PC-3 (cell line): Measurements from ENCODE around the gene TCEAL1. TPM values are rescaled to one million over a fixed set of nuclear protein-coding genes. Genes with fewer than 3 reads are reported as not detected.
"Not testable (repeated sequence)": the region's sequence is repeated elsewhere in the genome, so short reads cannot be mapped to it uniquely, and the experiment has no call there.

Experiments
- ATAC-seq: fragments of 200-7000 bp; cut with Tn5 transposase; 2 replicates; pipeline ENCODE4 v1.9.1; 2020; ENCODE audit warnings: mild to moderate bottlenecking, moderate library complexity
- BruUV-seq: library from RNA; stranded (reverse); fragments of 400-500 nt; replicated peaks from 2 replicates; lab custom pipeline; 2021; lab: Mats Ljungman, UMichigan
- CTCF ChIA-PET: fragments of 300-600 bp; sonication (Branson Sonifier 250); formaldehyde crosslinking; loops from one replicate; lab custom pipeline; 2022; ENCODE audit warnings: antibody characterized with exemption; lab: Charles Lee
- POLR2A ChIA-PET: fragments of 300-600 bp; sonication (Branson Sonifier 250); formaldehyde crosslinking; loops from one replicate; lab custom pipeline; 2022; ENCODE audit warnings: antibody characterized with exemption; ENCODE audit not compliant: unreplicated experiment; lab: Charles Lee
- DNase-seq: peaks from one replicate; pipeline ENCODE4 v3.0.0-alpha.2; 2015
- H2AFZ ChIP-seq: fragments of 300-600 bp; sonication (generic); 2 replicates; pipeline ENCODE4 v1.6.0; 2016; ENCODE audit warnings: antibody characterized with exemption, low read length
- H3F3A ChIP-seq: fragments of 300-600 bp; sonication (generic); one replicate; pipeline ENCODE4 v1.6.0; 2017; ENCODE audit warnings: antibody characterized with exemption, low read length, control low read depth, mild to moderate bottlenecking; ENCODE audit not compliant: unreplicated experiment
- H3K27ac ChIP-seq: fragments of 300-600 bp; sonication (generic); 2 replicates; pipeline ENCODE4 v1.5.1; 2016; ENCODE audit warnings: mild to moderate bottlenecking, low read length
- H3K27me3 ChIP-seq: fragments of 300-600 bp; sonication (generic); 2 replicates; pipeline ENCODE4 v1.6.1; 2016; ENCODE audit warnings: low read length, mixed read lengths
- H3K36me3 ChIP-seq: fragments of 300-600 bp; sonication (generic); 2 replicates; pipeline ENCODE4 v1.6.1; 2016; ENCODE audit warnings: low read depth, mixed run types, low read length, mixed read lengths
- H3K4me1 ChIP-seq: fragments of 300-600 bp; sonication (generic); 2 replicates; pipeline ENCODE4 v1.5.1; 2016; ENCODE audit warnings: low read length; ENCODE audit not compliant: insufficient read depth
- H3K4me2 ChIP-seq: fragments of 300-600 bp; sonication (generic); 2 replicates; pipeline ENCODE4 v1.6.0; 2016; ENCODE audit warnings: low read length
- H3K4me3 ChIP-seq: fragments of 300-600 bp; sonication (generic); 2 replicates; pipeline ENCODE4 v1.5.1; 2016; ENCODE audit warnings: mild to moderate bottlenecking, low read length, mixed read lengths
- H3K79me2 ChIP-seq: fragments of 300-600 bp; sonication (generic); 2 replicates; pipeline ENCODE4 v1.6.1; 2017; ENCODE audit warnings: low read length, mixed read lengths
- H3K9ac ChIP-seq: fragments of 300-600 bp; sonication (generic); 2 replicates; pipeline ENCODE4 v1.6.0; 2016; ENCODE audit warnings: mild to moderate bottlenecking, low read length
- H3K9me2 ChIP-seq: fragments of 300-600 bp; sonication (generic); replicated peaks from 2 replicates; pipeline ENCODE4 v1.6.1; 2016; ENCODE audit warnings: mixed run types, low read length, mixed read lengths
- H3K9me3 ChIP-seq: fragments of 300-600 bp; sonication (generic); 2 replicates; pipeline ENCODE4 v1.6.1; 2016; ENCODE audit warnings: low read length, mixed read lengths
- H4K20me1 ChIP-seq: fragments of 300-600 bp; sonication (generic); 2 replicates; pipeline ENCODE4 v1.6.1; 2016; ENCODE audit warnings: low read length, mixed read lengths
- CTCF ChIP-seq: fragments of 300-600 bp; sonication (generic); conservative IDR thresholded peaks from 2 replicates; pipeline ENCODE4 v1.5.1; 2017; ENCODE audit warnings: antibody characterized with exemption, low read depth, mild to moderate bottlenecking, low read length
- EZH2 ChIP-seq: fragments of 300-600 bp; sonication (generic); IDR thresholded peaks from one replicate; pipeline ENCODE4 v1.6.1; 2017; ENCODE audit warnings: antibody characterized with exemption, mild to moderate bottlenecking, low read length; ENCODE audit not compliant: unreplicated experiment
- EZH2phosphoT487 ChIP-seq: fragments of 300-600 bp; sonication (generic); IDR thresholded peaks from 2 replicates; pipeline ENCODE4 v1.6.1; 2018; ENCODE audit warnings: mild to moderate bottlenecking, antibody characterized with exemption, low read length, borderline replicate concordance
- intact Hi-C: fragments of 100-400 bp; cut with micrococcal nuclease; formaldehyde crosslinking; loops from 2 replicates; pipeline ENCODE4 v1.9.0; 2023
- total RNA-seq: library from RNA; depleted of rRNA; stranded (reverse); fragments of >200 nt; gene quantifications from 2 replicates; pipeline ENCODE4 v1.2.3, GENCODE V29; 2014

The TCEAL1 gene
- total RNA-seq, 1 experiment from 2014 or later = 22.8 TPM

DNA sequence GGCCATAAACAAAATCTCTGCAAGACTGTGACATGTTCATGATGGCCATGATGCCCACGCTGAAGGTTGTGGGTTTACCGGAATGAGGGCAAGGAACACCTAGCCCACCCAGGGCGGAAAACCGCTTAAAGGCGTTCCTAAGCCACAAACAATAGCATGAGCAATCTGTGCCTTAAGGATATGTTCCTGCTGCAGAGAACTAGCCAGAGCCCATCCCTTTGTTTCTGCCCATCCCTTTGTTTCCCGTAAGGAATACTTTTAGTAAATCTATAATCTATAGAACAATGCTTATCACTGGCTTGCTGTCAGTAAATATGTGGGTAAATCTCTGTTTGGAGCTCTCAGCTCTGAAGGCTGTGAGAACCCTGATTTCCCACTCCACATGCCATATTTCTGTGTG lies 33.6 kb upstream of the TCEAL1 start:
- intact Hi-C loops, H3K9ac ChIP-seq, H3K27me3 ChIP-seq, DNase-seq, H3K4me1 ChIP-seq, H3K4me3 ChIP-seq, H2AFZ ChIP-seq, POLR2A ChIA-PET, BruUV-seq, H3K36me3 ChIP-seq, H3K4me2 ChIP-seq, CTCF ChIA-PET, H4K20me1 ChIP-seq, ATAC-seq, H3K9me3 ChIP-seq, H3K27ac ChIP-seq, H3K79me2 ChIP-seq, H3K9me2 ChIP-seq, H3F3A ChIP-seq: not testable (repeated sequence)

DNA sequence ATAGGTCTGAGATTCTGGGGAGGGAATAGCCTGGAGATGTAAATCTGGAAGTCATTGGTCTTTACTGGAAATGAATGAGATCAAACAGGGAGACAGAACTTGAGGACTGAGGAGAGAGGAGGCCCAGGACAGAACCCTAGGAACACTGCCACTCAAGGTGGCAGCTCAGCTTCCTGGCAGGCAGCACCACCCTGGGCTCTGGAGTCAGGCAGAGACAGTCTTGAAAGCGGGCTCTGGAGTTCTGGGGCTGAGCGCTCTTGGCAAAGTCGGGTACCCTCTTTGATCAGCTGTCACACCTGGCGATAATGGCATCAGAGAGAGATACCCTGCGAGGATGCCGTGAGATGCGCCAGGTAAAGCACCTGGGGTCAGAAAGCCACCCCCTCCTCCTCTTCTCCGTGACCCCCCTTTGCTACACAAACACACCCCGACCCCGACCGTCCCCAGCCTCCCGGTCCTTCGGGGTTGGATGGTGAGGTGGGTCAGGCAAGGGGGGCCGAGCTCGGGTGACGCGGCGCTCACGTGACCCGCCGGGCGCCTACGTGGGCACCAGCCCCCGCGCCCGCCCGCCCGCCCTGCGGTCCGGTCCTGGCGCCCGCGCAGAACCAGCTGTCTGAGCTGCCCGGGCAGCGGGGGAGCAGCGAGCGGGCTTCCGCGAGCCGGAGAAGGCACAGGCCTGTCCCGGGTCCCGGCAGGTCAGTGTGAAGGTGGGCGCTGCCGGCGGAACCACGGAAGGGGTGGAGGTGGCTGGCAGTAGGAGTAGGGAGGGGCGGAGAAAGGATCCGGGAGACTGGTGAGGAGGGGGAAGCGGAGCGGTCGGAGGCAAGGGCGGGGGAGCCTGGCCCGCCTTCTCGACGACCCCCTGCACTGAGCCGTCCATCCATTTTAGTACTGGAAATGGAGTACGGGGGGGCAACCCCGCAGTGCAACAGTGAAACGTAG lies 21.1 kb upstream of the TCEAL1 start, which contains the start of gene TCEAL3:
TSS of gene TCEAL3 (plus strand) at position 600 of the 942 bp plus-strand sequence. CDS start 1,102 bp downstream, outside the sequence.
- no peaks in the 10 kb centered on the region for H3K9me2 ChIP-seq
- ChIA-PET CTCF (interaction anchor here (0.6 kb wide), 1 partner anchor 264 kb away, joined by 5 read pairs; no protein-coding TSS in a partner anchor), POLR2A (interaction anchor here (0.7 kb wide), 1 partner anchor 222 kb away, joined by 5 read pairs; no protein-coding TSS in a partner anchor)
- H3K36me3 ChIP-seq = no peaks in the 10 kb centered on the region
- peak; percentile 83 for ATAC-seq
- H3K9ac ChIP-seq = peak within 1 kb of the TSS; percentile 91
- H2AFZ ChIP-seq = peak within 1 kb of the TSS; percentile 94
- intact Hi-C loops = no loop called here
- peaks cover 21% of the 10 kb centered on the region for H3K79me2 ChIP-seq
- BruUV-seq = TSS peak; percentile 66
- H3K9me3 ChIP-seq = no peaks in the 10 kb centered on the region
- TF ChIP-seq CTCF (no peak), EZH2 (no peak), EZH2phosphoT487 (no peak)
- H3K4me1 ChIP-seq = peaks cover 13% of the 10 kb centered on the region
- no peaks in the 10 kb centered on the region for H3F3A ChIP-seq
- peak within 1 kb of the TSS; percentile 93 for H3K4me3 ChIP-seq
- DNase-seq = peak; percentile 37
- H3K27ac ChIP-seq = peak within 1 kb of the TSS; percentile 39; the same call in 1 of the 2 replicates
- peak within 1 kb of the TSS; percentile 94 for H3K4me2 ChIP-seq
- H3K27me3 ChIP-seq = no peaks in the 10 kb centered on the region
- H4K20me1 ChIP-seq = no peaks in the 10 kb centered on the region

DNA sequence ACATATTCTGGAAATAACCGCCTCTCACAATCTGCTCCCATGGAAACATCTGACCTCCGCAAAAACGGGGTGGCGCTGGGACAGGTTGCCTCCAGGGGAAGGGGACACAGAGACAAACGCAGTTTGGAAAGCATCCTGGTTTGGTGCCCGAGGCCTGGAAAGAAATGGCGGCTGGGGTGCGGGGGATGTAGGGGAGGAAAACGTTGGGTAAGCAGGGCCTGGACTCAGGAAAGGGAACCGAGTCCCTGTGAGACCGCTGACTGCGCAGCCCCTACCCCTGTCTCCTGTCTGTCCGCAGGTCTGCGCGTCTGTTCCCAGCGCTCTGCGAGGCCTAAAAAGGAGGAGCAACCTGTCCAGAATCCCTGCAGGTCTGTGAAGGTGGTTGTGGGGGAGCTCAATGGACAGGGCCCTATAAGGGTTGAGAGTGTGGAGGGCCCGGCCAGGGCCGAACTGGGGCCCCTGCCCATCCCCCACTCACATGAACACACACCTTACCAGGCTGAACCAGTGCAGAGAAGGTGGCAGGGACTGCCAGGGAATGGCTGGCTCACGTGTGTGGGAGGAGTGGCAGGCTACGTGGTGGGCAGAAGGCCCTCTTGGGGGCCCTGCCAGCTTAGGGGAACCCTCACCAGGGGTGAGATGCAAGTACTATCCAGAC lies 20.3 kb upstream of the TCEAL1 start:
- TF ChIP-seq EZH2phosphoT487 = no peak
- no peak for TF ChIP-seq EZH2
- no peak for TF ChIP-seq CTCF
- H3K9ac ChIP-seq = peak overlapping the region; percentile 91
- H3F3A ChIP-seq = no peaks in the 10 kb centered on the region
- H3K9me3 ChIP-seq = no peaks in the 10 kb centered on the region
- BruUV-seq = no TSS peak
- H3K4me3 ChIP-seq = peak overlapping the region; percentile 93
- ChIA-PET CTCF (interaction anchor here (0.6 kb wide), 1 partner anchor 265 kb away, joined by 5 read pairs; no protein-coding TSS in a partner anchor), POLR2A (no interaction called here)
- peaks cover 21% of the 10 kb centered on the region for H3K79me2 ChIP-seq
- no peaks in the 10 kb centered on the region for H4K20me1 ChIP-seq
- H3K9me2 ChIP-seq = 0 out of 2 replicates have a peak, but pooled peaks cover 3% of the 10 kb centered on the region
- intact Hi-C loops = no loop called here
- H3K27me3 ChIP-seq = no peaks in the 10 kb centered on the region
- ATAC-seq = peak; percentile 29
- H3K4me1 ChIP-seq = peaks cover 20% of the 10 kb centered on the region
- H3K36me3 ChIP-seq = no peaks in the 10 kb centered on the region
- DNase-seq = peak; percentile 1
- H3K4me2 ChIP-seq = peak overlapping the region; percentile 94
- H2AFZ ChIP-seq = peak overlapping the region; percentile 86
- H3K27ac ChIP-seq = peak overlapping the region; percentile 39; the same call in 1 of the 2 replicates
